ENCODE data around the gene TLR3. TPM values are rescaled to one million over a fixed set of nuclear protein-coding genes. Genes with fewer than 3 reads are reported as not detected.

Gene TLR3
- total and polyA plus RNA-seq, 10 donors, result 0.17 to 14.8 (median 6.3) TPM

DNA sequence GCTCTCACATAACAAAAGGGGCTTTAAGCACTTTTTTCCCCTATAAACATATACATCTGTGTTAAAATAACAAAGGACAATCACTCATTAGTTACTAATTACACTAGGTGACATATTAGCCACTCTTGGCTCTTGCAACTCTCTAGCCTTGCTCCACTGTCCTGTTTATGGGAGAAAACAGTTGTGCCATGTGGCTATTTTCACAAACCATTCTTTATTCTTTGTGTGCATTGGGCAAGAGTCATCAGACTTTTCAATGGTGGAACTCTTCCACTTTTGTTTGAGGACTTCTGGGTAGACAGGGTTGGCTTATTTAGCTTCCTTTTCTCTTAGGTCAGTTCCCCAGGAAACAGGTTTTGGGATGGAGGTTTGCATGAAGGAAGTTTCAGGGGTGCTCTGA is 19.6 kb downstream of the TLR3 start:
- peaks cover 0 to 12% (median 0%) of the 10 kb centered on the region in 8 donors for H3K9me3 ChIP-seq
- intact Hi-C loops (cut with DNase I; ENCODE audit: low total_unique reads), result no loop called here
- peaks cover 0 to 4% (median 0%) of the 10 kb centered on the region in 6 donors for H3K36me3 ChIP-seq
- no peak overlapping the region for H3K27ac ChIP-seq
- H3K4me1 ChIP-seq, result no peaks in the 10 kb centered on the region
- no peak for DNase-seq
- no peaks in the 10 kb centered on the region for H3K27me3 ChIP-seq (replicated peaks in 1 of 7)
- TF ChIP-seq, protein P1, sequence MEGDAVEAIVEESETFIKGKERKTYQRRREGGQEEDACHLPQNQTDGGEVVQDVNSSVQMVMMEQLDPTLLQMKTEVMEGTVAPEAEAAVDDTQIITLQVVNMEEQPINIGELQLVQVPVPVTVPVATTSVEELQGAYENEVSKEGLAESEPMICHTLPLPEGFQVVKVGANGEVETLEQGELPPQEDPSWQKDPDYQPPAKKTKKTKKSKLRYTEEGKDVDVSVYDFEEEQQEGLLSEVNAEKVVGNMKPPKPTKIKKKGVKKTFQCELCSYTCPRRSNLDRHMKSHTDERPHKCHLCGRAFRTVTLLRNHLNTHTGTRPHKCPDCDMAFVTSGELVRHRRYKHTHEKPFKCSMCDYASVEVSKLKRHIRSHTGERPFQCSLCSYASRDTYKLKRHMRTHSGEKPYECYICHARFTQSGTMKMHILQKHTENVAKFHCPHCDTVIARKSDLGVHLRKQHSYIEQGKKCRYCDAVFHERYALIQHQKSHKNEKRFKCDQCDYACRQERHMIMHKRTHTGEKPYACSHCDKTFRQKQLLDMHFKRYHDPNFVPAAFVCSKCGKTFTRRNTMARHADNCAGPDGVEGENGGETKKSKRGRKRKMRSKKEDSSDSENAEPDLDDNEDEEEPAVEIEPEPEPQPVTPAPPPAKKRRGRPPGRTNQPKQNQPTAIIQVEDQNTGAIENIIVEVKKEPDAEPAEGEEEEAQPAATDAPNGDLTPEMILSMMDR (IDR thresholded peaks at IDR 0.05 in 8 of 11, conservative IDR thresholded peaks at IDR 0.05 in 3 of 11), result no peak
- TF ChIP-seq POLR2AphosphoS5 (IDR thresholded peaks at IDR 0.05) (no peak), POLR2A (IDR thresholded peaks at IDR 0.05) (no peak)
- H3K4me3 ChIP-seq, result no peak overlapping the region

DNA sequence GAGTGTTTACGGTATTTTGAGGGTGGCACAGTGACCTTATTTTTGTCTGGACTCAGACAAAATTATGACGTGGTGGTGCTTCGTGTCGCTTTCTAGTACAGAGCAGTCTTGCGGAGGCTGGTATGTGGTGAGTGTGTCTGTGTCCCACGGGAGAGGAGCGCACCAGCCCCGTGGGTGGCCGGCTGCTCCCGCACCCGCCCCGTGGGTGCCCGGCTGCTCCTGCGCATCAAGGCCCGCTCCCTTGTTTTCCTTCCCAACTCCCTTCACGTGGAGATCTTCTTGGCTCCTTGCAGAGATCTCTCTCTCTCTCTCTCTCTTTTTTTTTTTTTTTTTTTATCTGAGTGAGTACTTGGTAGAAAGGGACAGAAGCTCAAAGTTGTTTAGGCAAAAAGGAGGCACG is 23.3 kb downstream of the TLR3 start:
- no peak for TF ChIP-seq POLR2AphosphoS5 (IDR thresholded peaks at IDR 0.05)
- no peak for TF ChIP-seq POLR2A (IDR thresholded peaks at IDR 0.05)
- TF ChIP-seq, protein P1 (IDR thresholded peaks at IDR 0.05 in 8 of 11, conservative IDR thresholded peaks at IDR 0.05 in 3 of 11), result no peak
- no peaks in the 10 kb centered on the region for H3K27me3 ChIP-seq (replicated peaks in 1 of 7)
- no peaks in the 10 kb centered on the region for H3K36me3 ChIP-seq
- DNase-seq, result no peak
- intact Hi-C loops (cut with DNase I; ENCODE audit: low total_unique reads), result no loop called here
- H3K27ac ChIP-seq, result no peak overlapping the region
- H3K9me3 ChIP-seq, result peaks cover 0 to 12% (median 0%) of the 10 kb centered on the region in 8 donors
- 90 to 95% (median 93%) methylated on average over 17 of the region's 17 CpGs for WGBS, 5 donors
- H3K4me3 ChIP-seq, result no peak overlapping the region
- H3K4me1 ChIP-seq, result no peaks in the 10 kb centered on the region

DNA sequence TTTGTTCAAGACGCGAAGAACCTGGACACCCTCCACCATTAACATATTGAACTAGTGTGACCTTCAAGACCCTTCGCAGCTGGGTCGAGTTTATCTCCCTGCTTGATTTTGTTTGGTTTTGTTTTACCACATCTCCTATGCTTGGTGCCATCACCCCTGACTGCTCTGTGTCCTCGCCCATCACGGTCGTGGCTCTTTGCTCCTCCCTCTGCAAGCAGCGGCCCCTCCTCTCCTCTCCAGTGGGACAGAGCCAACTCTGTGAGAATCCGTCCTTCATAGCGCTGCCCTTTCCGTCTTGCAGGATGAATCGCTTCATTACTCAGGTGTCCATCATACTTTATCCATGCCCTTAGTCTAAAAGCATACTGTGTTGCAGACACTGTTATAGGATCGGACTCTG is 26.4 kb downstream of the TLR3 start:
- Histone ChIP-seq H3K27ac (no peak overlapping the region), H3K9me3 (peaks cover 0 to 6% (median 0%) of the 10 kb centered on the region in 8 donors), H3K4me1 (no peaks in the 10 kb centered on the region), H3K36me3 (no peaks in the 10 kb centered on the region), H3K27me3 (replicated peaks in 1 of 7) (peaks cover 0 to 13% (median 0%) of the 10 kb centered on the region in 7 donors), H3K4me3 (no peak overlapping the region)
- WGBS, 5 donors, result 68 to 82% (median 73%) methylated on average over 13 of the region's 13 CpGs
- intact Hi-C loops (cut with DNase I; ENCODE audit: low total_unique reads), result no loop called here
- peak; percentile 52 for DNase-seq
- TF ChIP-seq, protein P1 (IDR thresholded peaks at IDR 0.05 in 8 of 11, conservative IDR thresholded peaks at IDR 0.05 in 3 of 11), result no peak

DNA sequence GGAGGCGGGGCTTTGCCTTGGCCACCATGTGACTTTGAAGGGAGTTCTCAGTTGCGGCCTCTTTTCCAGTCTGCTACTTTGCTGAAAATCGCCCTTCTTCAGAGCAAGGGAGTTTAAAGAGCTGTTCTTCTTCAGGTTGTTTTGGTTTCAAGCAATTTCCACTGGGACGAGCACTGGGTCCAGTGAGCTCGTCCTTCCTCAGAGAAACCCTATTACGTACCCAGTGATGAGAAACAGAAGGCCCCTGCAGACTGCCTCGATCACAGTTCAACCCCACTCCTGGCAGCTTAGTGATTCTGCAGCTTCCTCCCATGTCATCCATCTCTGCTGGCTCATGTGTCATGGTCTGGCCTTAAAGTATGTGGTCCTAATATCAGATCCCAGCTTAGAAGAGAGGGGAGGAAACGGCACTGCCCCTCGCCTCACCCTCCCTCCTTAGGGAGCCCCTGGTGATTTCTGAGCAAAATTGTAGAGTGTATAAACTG is 27.8 kb downstream of the TLR3 start:
- Histone ChIP-seq H3K36me3 (no peaks in the 10 kb centered on the region), H3K4me3 (no peak overlapping the region), H3K9me3 (no peaks in the 10 kb centered on the region), H3K4me1 (no peaks in the 10 kb centered on the region), H3K27me3 (replicated peaks in 1 of 7) (peaks cover 0 to 14% (median 0%) of the 10 kb centered on the region in 7 donors), H3K27ac (no peak overlapping the region)
- DNase-seq, result no peak
- TF ChIP-seq, protein P1 (IDR thresholded peaks at IDR 0.05 in 8 of 11, conservative IDR thresholded peaks at IDR 0.05 in 3 of 11), result no peak
- no peak for TF ChIP-seq POLR2A (IDR thresholded peaks at IDR 0.05)
- no peak for TF ChIP-seq POLR2AphosphoS5 (IDR thresholded peaks at IDR 0.05)
- intact Hi-C loops (cut with DNase I; ENCODE audit: low total_unique reads), result no loop called here
- WGBS, 5 donors, result 81 to 89% (median 84%) methylated on average over 9 of the region's 9 CpGs
